ENCODE measurements around the gene CBLC. TPM values are rescaled to one million over a fixed set of nuclear protein-coding genes. Genes with fewer than 3 reads are reported as not detected.

The CBLC gene
- total RNA-seq, 2 donors from 2014 or later, result 30.1 to 33.6 TPM

DNA sequence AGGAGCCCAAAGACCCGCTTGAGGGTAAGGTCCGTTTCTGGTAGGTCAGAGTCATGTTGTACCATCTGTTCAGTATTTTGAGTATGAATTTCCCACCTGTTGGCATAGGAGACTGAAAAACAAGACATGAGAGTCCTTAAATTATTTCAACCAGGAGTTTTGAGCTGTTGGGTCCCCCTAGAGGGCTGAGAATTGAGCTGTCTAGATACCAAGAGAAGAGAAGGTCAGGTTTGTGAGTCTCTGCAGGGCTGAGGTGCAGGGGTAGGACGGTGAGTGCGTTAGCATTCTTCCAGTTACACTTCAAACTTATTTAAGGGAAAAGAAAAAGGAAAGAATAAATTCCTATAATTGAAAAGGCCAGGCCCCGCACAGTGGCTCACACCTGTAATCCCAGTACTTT lies 5.0 kb downstream of the CBLC start:
- DNase-seq (ENCODE audit: low spot score), result no peak
- H3K36me3 ChIP-seq, result no peaks in the 10 kb centered on the region
- peak overlapping the region in 1 of 2 donors; percentile 21 for H3K27ac ChIP-seq
- TF ChIP-seq POLR2A (IDR thresholded peaks at IDR 0.05), result no peak
- no peak for TF ChIP-seq POLR2AphosphoS5 (IDR thresholded peaks at IDR 0.05)
- TF ChIP-seq, protein P1, sequence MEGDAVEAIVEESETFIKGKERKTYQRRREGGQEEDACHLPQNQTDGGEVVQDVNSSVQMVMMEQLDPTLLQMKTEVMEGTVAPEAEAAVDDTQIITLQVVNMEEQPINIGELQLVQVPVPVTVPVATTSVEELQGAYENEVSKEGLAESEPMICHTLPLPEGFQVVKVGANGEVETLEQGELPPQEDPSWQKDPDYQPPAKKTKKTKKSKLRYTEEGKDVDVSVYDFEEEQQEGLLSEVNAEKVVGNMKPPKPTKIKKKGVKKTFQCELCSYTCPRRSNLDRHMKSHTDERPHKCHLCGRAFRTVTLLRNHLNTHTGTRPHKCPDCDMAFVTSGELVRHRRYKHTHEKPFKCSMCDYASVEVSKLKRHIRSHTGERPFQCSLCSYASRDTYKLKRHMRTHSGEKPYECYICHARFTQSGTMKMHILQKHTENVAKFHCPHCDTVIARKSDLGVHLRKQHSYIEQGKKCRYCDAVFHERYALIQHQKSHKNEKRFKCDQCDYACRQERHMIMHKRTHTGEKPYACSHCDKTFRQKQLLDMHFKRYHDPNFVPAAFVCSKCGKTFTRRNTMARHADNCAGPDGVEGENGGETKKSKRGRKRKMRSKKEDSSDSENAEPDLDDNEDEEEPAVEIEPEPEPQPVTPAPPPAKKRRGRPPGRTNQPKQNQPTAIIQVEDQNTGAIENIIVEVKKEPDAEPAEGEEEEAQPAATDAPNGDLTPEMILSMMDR (IDR thresholded peaks at IDR 0.05), result no peak
- no peak overlapping the region for H3K4me3 ChIP-seq
- intact Hi-C loops (cut with DNase I), result no loop called here
- WGBS, result 85% methylated on average over 5 of the region's 5 CpGs
- peaks cover 2% of the 10 kb centered on the region for H3K4me1 ChIP-seq (replicated peaks)
- H3K9me3 ChIP-seq, result no peaks in the 10 kb centered on the region
- no peaks in the 10 kb centered on the region for H3K27me3 ChIP-seq (replicated peaks; ENCODE audit: insufficient read depth)

DNA sequence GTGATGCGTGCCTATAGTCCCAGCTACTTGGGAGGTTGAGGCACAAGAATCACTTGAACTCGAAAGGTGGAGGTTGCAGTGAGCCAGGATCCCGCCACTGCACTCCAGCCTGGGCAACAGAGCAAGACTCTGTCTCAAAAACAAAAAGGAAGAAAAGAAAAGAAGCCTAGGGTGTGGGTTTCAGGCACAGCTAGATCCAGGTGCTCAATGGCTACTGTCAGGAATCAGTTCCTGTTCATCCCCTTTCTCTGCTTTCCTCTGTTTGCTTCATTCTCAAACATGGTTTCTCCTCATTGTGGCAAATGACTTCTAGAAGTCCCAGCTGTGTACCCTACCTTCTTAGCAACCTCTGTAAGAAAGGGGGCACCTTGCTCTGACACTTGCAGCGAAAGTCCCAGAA lies 5.9 kb downstream of the CBLC start:
- intact Hi-C loops (cut with DNase I), result no loop called here
- H3K4me1 ChIP-seq (replicated peaks), result no peaks in the 10 kb centered on the region
- no peaks in the 10 kb centered on the region for H3K9me3 ChIP-seq
- 92% methylated on average over 4 of the region's 4 CpGs for WGBS
- TF ChIP-seq, protein P1 (IDR thresholded peaks at IDR 0.05), result no peak
- TF ChIP-seq POLR2A (IDR thresholded peaks at IDR 0.05) (no peak), POLR2AphosphoS5 (IDR thresholded peaks at IDR 0.05) (no peak)
- H3K36me3 ChIP-seq, result no peaks in the 10 kb centered on the region
- DNase-seq (ENCODE audit: low spot score), result no peak
- peak overlapping the region in 1 of 2 donors; percentile 78 for H3K27ac ChIP-seq
- H3K4me3 ChIP-seq, result no peak overlapping the region
- H3K27me3 ChIP-seq (replicated peaks; ENCODE audit: insufficient read depth), result no peaks in the 10 kb centered on the region

GRCh38 chr19:44785271-44785670 lies 7.6 kb downstream of the CBLC start:
- Histone ChIP-seq H3K9me3 (no peaks in the 10 kb centered on the region), H3K4me1 (replicated peaks) (no peaks in the 10 kb centered on the region), H3K27me3 (replicated peaks; ENCODE audit: insufficient read depth) (no peaks in the 10 kb centered on the region), H3K27ac (peak overlapping the region; percentile 59 to 78), H3K36me3 (no peaks in the 10 kb centered on the region), H3K4me3 (no peak overlapping the region)
- 78% methylated on average over 3 of the region's 3 CpGs for WGBS
- TF ChIP-seq, protein P1 (IDR thresholded peaks at IDR 0.05), result no peak
- TF ChIP-seq POLR2A (IDR thresholded peaks at IDR 0.05) (no peak), POLR2AphosphoS5 (IDR thresholded peaks at IDR 0.05) (no peak)
- no peak for DNase-seq (ENCODE audit: low spot score)
- intact Hi-C loops (cut with DNase I), result no loop called here

GRCh38 chr19:44785993-44786392 lies 8.3 kb downstream of the CBLC start:
- no peaks in the 10 kb centered on the region for H3K4me1 ChIP-seq (replicated peaks)
- no peak for DNase-seq (ENCODE audit: low spot score)
- TF ChIP-seq, protein P1 (IDR thresholded peaks at IDR 0.05), result no peak
- no peak for TF ChIP-seq POLR2AphosphoS5 (IDR thresholded peaks at IDR 0.05)
- TF ChIP-seq POLR2A (IDR thresholded peaks at IDR 0.05), result no peak
- H3K4me3 ChIP-seq, result no peak overlapping the region
- no peaks in the 10 kb centered on the region for H3K36me3 ChIP-seq
- H3K27ac ChIP-seq, result peak overlapping the region in 1 of 2 donors; percentile 78
- intact Hi-C loops (cut with DNase I), result no loop called here
- H3K27me3 ChIP-seq (replicated peaks; ENCODE audit: insufficient read depth), result no peaks in the 10 kb centered on the region
- 88% methylated on average over 15 of the region's 15 CpGs for WGBS
- H3K9me3 ChIP-seq, result no peaks in the 10 kb centered on the region

DNA sequence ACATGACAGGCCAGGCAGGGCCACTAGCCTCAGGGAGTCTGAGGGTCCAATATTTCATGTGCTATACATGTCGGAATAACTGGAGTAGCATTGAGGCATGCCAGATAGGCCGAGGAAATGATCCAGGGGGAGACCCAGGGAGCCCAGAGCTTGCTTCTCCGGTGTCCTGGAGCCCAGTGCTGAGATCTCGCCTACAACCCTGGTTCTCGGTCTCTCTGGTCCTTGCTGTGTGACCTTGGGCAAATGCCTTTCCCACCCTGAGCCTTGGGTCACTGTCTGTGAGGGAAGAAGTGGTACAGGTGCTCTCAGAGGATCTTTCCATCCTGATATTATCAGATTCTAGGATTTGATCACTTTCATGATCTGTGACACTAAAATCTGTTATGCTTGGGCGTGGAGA lies 11.3 kb downstream of the CBLC start:
- Histone ChIP-seq H3K4me3 (no peak overlapping the region), H3K36me3 (no peaks in the 10 kb centered on the region), H3K9me3 (no peaks in the 10 kb centered on the region), H3K27me3 (replicated peaks; ENCODE audit: insufficient read depth) (no peaks in the 10 kb centered on the region), H3K27ac (no peak overlapping the region), H3K4me1 (replicated peaks) (no peaks in the 10 kb centered on the region)
- 87% methylated on average over 6 of the region's 6 CpGs for WGBS
- TF ChIP-seq POLR2A (IDR thresholded peaks at IDR 0.05), result no peak
- TF ChIP-seq, protein P1 (IDR thresholded peaks at IDR 0.05), result no peak
- TF ChIP-seq POLR2AphosphoS5 (IDR thresholded peaks at IDR 0.05), result no peak
- no peak for DNase-seq (ENCODE audit: low spot score)
- intact Hi-C loops (cut with DNase I), result no loop called here
